GM23338 (cell line): ENCODE results near the gene PJA1.

Source experiments
- CREB1 ChIP-seq: fragments of 250-450 bp; sonication (Bioruptor Pico); IDR thresholded peaks from 2 replicates; pipeline ENCODE4 v1.5.0; 2020; ENCODE audit warnings: low read depth, mild to moderate bottlenecking, moderate library complexity
- EZH2 ChIP-seq: fragments of 200-600 bp; sonication (generic); IDR thresholded peaks from one replicate; pipeline ENCODE4 v1.8.0; 2017; ENCODE audit warnings: antibody characterized with exemption, mild to moderate bottlenecking, low read depth; ENCODE audit not compliant: unreplicated experiment
- EZH2phosphoT487 ChIP-seq: fragments of 200-600 bp; sonication (generic); IDR thresholded peaks from one replicate; pipeline ENCODE4 v1.8.1; 2018; ENCODE audit warnings: antibody characterized with exemption; ENCODE audit not compliant: unreplicated experiment
- JUNB ChIP-seq: IDR thresholded peaks from one replicate; pipeline ENCODE4 v1.6.1; 2016; ENCODE audit warnings: antibody characterized with exemption; ENCODE audit not compliant: unreplicated experiment
- NANOG ChIP-seq: IDR thresholded peaks from 2 replicates; pipeline ENCODE4 v1.6.1; 2016; ENCODE audit warnings: antibody characterized with exemption, borderline replicate concordance
- POLR2AphosphoS5 ChIP-seq: IDR thresholded peaks from 2 replicates; pipeline ENCODE4 v1.6.1; 2016; ENCODE audit warnings: antibody characterized with exemption, low read depth
- REST ChIP-seq: IDR thresholded peaks from one replicate; pipeline ENCODE4 v1.6.1; 2018; ENCODE audit warnings: antibody characterized with exemption; ENCODE audit not compliant: unreplicated experiment
- STAT1 ChIP-seq: IDR thresholded peaks from one replicate; pipeline ENCODE4 v1.6.1; 2016; ENCODE audit warnings: antibody characterized with exemption; ENCODE audit not compliant: unreplicated experiment
- ZNF114 ChIP-seq: fragments of 250-450 bp; sonication (Bioruptor Pico); IDR thresholded peaks from 2 replicates; pipeline ENCODE4 v1.5.0; 2020; ENCODE audit warnings: mild to moderate bottlenecking, moderate library complexity
- ZNF331 ChIP-seq: fragments of 250-450 bp; sonication (Bioruptor Pico); IDR thresholded peaks from 2 replicates; pipeline ENCODE4 v1.5.0; 2020; ENCODE audit warnings: low read depth, mild to moderate bottlenecking, moderate library complexity
- TF ChIP-seq, protein P1 (sequence below), 2 experiments: fragments of 200-600 bp in 1 of 2; sonication (generic) in 1 of 2; conservative IDR thresholded peaks; 2 replicates each; pipeline versions ENCODE4 v1.5.1 to v1.6.1; 2016 to 2017; ENCODE audit warnings: antibody characterized with exemption in 2 of 2, low read depth in 2 of 2, mild to moderate bottlenecking in 2 of 2, moderate library complexity in 1 of 2

DNA sequence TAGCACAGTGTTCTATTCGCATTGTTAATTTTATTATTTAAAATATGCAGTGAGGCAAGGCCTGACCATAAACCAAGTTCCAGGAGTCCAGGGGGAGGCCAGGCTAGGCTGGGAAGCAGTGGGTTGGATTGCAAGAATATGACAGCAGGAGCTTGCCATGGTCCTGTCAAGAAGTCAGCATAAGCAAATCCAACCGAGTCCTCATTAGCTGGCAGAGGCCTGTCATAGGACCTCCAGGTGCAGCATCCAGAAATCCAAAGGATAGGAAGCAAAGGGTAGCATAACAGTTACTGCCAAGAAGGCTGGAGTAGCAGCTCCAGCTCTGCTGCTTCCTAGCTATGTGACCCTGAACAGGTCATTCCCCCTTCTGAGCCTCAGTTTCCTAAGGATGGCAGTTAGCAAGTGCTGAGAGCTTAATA, 13.4 kb downstream of the PJA1 start:
- TF ChIP-seq EZH2 (no peak), EZH2phosphoT487 (no peak), CREB1 (CRISPR knock-in tag) (no peak), STAT1 (no peak), JUNB (no peak), POLR2AphosphoS5 (no peak), ZNF114 (CRISPR knock-in tag) (no peak), ZNF331 (CRISPR knock-in tag) (no peak), NANOG (no peak), REST (no peak)
- TF ChIP-seq, protein P1, sequence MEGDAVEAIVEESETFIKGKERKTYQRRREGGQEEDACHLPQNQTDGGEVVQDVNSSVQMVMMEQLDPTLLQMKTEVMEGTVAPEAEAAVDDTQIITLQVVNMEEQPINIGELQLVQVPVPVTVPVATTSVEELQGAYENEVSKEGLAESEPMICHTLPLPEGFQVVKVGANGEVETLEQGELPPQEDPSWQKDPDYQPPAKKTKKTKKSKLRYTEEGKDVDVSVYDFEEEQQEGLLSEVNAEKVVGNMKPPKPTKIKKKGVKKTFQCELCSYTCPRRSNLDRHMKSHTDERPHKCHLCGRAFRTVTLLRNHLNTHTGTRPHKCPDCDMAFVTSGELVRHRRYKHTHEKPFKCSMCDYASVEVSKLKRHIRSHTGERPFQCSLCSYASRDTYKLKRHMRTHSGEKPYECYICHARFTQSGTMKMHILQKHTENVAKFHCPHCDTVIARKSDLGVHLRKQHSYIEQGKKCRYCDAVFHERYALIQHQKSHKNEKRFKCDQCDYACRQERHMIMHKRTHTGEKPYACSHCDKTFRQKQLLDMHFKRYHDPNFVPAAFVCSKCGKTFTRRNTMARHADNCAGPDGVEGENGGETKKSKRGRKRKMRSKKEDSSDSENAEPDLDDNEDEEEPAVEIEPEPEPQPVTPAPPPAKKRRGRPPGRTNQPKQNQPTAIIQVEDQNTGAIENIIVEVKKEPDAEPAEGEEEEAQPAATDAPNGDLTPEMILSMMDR (conservative IDR thresholded peaks at IDR 0.05; ENCODE audit: low read depth in 2 of 2) = no peak
